IMR-90 (cell line): ENCODE data around the gene OPCML. TPM values are rescaled to one million over a fixed set of nuclear protein-coding genes. Genes with fewer than 3 reads are reported as not detected.

Experiments
- ATAC-seq: fragments of 200-7000 bp; cut with Tn5 transposase; 2 replicates; pipeline ENCODE4 v1.9.1; 2020; ENCODE audit warnings: low read depth, mild to moderate bottlenecking, moderate library complexity
- BruUV-seq: library from RNA; stranded (reverse); fragments of 400-500 nt; replicated peaks from 2 replicates; lab custom pipeline; 2021; lab: Mats Ljungman, UMichigan
- CTCF ChIA-PET: fragments of 300-600 bp; formaldehyde crosslinking; extraction: SDS; loops from one replicate; lab custom pipeline; 2021; ENCODE audit warnings: antibody characterized with exemption; lab: Yijun Ruan, JAX
- POLR2A ChIA-PET: fragments of 300-600 bp; sonication (Branson Sonifier 250); formaldehyde crosslinking; loops from one replicate; lab custom pipeline; 2022; ENCODE audit warnings: antibody characterized with exemption; ENCODE audit not compliant: unreplicated experiment; lab: Charles Lee
- DNase-seq: peaks from one replicate; pipeline ENCODE4 v3.0.0; 2013
- H2AFZ ChIP-seq: replicated peaks from 2 replicates; pipeline ENCODE3; 2013; ENCODE audit warnings: low read length, mild to moderate bottlenecking; ENCODE audit not compliant: poor library complexity
- H2AK5ac ChIP-seq: 2 replicates; pipeline ENCODE4 v1.6.1; 2013; ENCODE audit warnings: low read depth, low read length, inconsistent platforms
- H2AK9ac ChIP-seq: replicated peaks from 2 replicates; pipeline ENCODE3; 2013; ENCODE audit warnings: mild to moderate bottlenecking, low read depth, low read length, moderate library complexity; ENCODE audit not compliant: poor library complexity
- H2BK120ac ChIP-seq: 2 replicates; pipeline ENCODE4 v1.6.1; 2013; ENCODE audit warnings: low read depth, low read length, inconsistent platforms
- H2BK15ac ChIP-seq: 3 replicates; pipeline ENCODE4 v1.6.1; 2013; ENCODE audit warnings: low read depth, low read length, inconsistent platforms
- H2BK20ac ChIP-seq: 2 replicates; pipeline ENCODE4 v1.6.1; 2013; ENCODE audit warnings: low read depth, mild to moderate bottlenecking, inconsistent platforms, low read length, moderate library complexity
- H2BK5ac ChIP-seq: 2 replicates; pipeline ENCODE4 v1.6.1; 2013; ENCODE audit warnings: mild to moderate bottlenecking, low read depth, low read length, inconsistent platforms; ENCODE audit not compliant: poor library complexity, severe bottlenecking
- H3K14ac ChIP-seq: replicated peaks from 2 replicates; pipeline ENCODE4 v1.6.1; 2013; ENCODE audit warnings: low read depth, low read length, inconsistent platforms
- H3K18ac ChIP-seq: 2 replicates; pipeline ENCODE4 v1.6.1; 2013; ENCODE audit warnings: low read depth, low read length, control low read depth
- H3K23ac ChIP-seq: 2 replicates; pipeline ENCODE4 v1.6.1; 2013; ENCODE audit warnings: low read depth, low read length, inconsistent platforms
- H3K27ac ChIP-seq: 2 replicates; pipeline ENCODE4 v1.5.1; 2013; ENCODE audit warnings: mild to moderate bottlenecking, control low read depth, low read length; ENCODE audit not compliant: insufficient read depth
- H3K27me3 ChIP-seq: 2 replicates; pipeline ENCODE4 v1.6.1; 2013; ENCODE audit warnings: low read length; ENCODE audit not compliant: control insufficient read depth, insufficient read depth
- H3K36me3 ChIP-seq: 2 replicates; pipeline ENCODE4 v1.6.1; 2013; ENCODE audit warnings: low read length, mixed read lengths; ENCODE audit not compliant: control insufficient read depth, insufficient read depth
- H3K4ac ChIP-seq: 2 replicates; pipeline ENCODE4 v1.6.1; 2013; ENCODE audit warnings: low read depth, low read length, inconsistent platforms
- H3K4me1 ChIP-seq: 2 replicates; pipeline ENCODE4 v1.6.1; 2013; ENCODE audit warnings: low read length, mixed read lengths; ENCODE audit not compliant: control insufficient read depth, insufficient read depth
- H3K4me2 ChIP-seq: 2 replicates; pipeline ENCODE4 v1.6.1; 2013; ENCODE audit warnings: low read depth, mild to moderate bottlenecking, control low read depth, low read length, moderate library complexity
- H3K4me3 ChIP-seq: 2 replicates; pipeline ENCODE4 v1.5.1; 2013; ENCODE audit warnings: low read depth, mild to moderate bottlenecking, control low read depth, low read length, moderate library complexity; ENCODE audit not compliant: insufficient read depth
- H3K56ac ChIP-seq: 2 replicates; pipeline ENCODE4 v1.6.1; 2013; ENCODE audit warnings: low read length, inconsistent platforms; ENCODE audit not compliant: insufficient read depth; ENCODE audit errors: extremely low read depth
- H3K79me1 ChIP-seq, 2 experiments: 2 replicates each; pipeline ENCODE4 v1.6.1; 2013; ENCODE audit warnings: low read length in 2 of 2, inconsistent platforms in 1 of 2, low read depth in 1 of 2
- H3K9ac ChIP-seq: 2 replicates; pipeline ENCODE4 v1.6.1; 2013; ENCODE audit warnings: low read depth, low read length, control low read depth
- H3K9me1 ChIP-seq: 2 replicates; pipeline ENCODE4 v1.6.1; 2013; ENCODE audit warnings: low read length, inconsistent platforms; ENCODE audit not compliant: insufficient read depth
- H3K9me3 ChIP-seq: 2 replicates; pipeline ENCODE4 v1.6.1; 2013; ENCODE audit warnings: low read length; ENCODE audit not compliant: control insufficient read depth, insufficient read depth
- H4K20me1 ChIP-seq: 2 replicates; pipeline ENCODE4 v1.6.1; 2013; ENCODE audit warnings: low read length, inconsistent platforms; ENCODE audit not compliant: insufficient read depth
- H4K5ac ChIP-seq: 2 replicates; pipeline ENCODE4 v1.6.1; 2013; ENCODE audit warnings: mild to moderate bottlenecking, low read depth, low read length, control low read depth
- H4K8ac ChIP-seq, 2 experiments: 2 replicates each; pipeline ENCODE4 v1.6.1; 2013; ENCODE audit warnings: low read depth in 2 of 2, low read length in 2 of 2, control low read depth in 1 of 2, inconsistent platforms in 1 of 2
- H4K91ac ChIP-seq: 2 replicates; pipeline ENCODE4 v1.6.1; 2013; ENCODE audit warnings: low read depth, low read length, inconsistent platforms; ENCODE audit not compliant: insufficient read depth
- CEBPB ChIP-seq: IDR thresholded peaks from 2 replicates; pipeline ENCODE4 v1.6.1; 2012; ENCODE audit warnings: low read depth, low read length, improper control_type of control experiment
- CHD1 ChIP-seq: IDR thresholded peaks from 2 replicates; pipeline ENCODE4 v1.6.1; 2012; ENCODE audit warnings: low read depth, low read length, improper control_type of control experiment
- RAD21 ChIP-seq: IDR thresholded peaks from 2 replicates; pipeline ENCODE4 v1.6.1; 2012; ENCODE audit warnings: low read length, improper control_type of control experiment
- RCOR1 ChIP-seq: IDR thresholded peaks from 2 replicates; pipeline ENCODE4 v1.6.1; 2012; ENCODE audit warnings: mild to moderate bottlenecking, low read length, improper control_type of control experiment; ENCODE audit not compliant: insufficient replicate concordance
- RFX5 ChIP-seq: IDR thresholded peaks from 2 replicates; pipeline ENCODE4 v1.8.0; 2012; ENCODE audit warnings: low read depth, mild to moderate bottlenecking, low read length, moderate library complexity
- WGBS, 2 experiments: methylation state at CpG; one replicate each; pipeline versions ENCODE4 v1.1.5 to v1.1.7; 2013; ENCODE audit warnings: missing lambda C conversion rate in 2 of 2; ENCODE audit not compliant: insufficient read length in 1 of 2; ENCODE audit errors: extremely low coverage in 2 of 2; 5-methylcytosine and 5-hydroxymethylcytosine counted together
- dilution Hi-C: fragments of 300-500 bp; cut with HindIII; formaldehyde crosslinking; loops from one replicate; pipeline ENCODE4 v1.14.3; 2018; ENCODE audit warnings: low sequenced_read_pairs; ENCODE audit not compliant: unreplicated experiment
- in situ Hi-C: fragments of 300-500 bp; cut with MboI; formaldehyde crosslinking; loops from 3 replicates; pipeline ENCODE4 v1.14.3; 2019; ENCODE audit warnings: low sequenced_read_pairs, inconsistent platforms, mixed read lengths
- intact Hi-C: fragments of 100-400 bp; cut with micrococcal nuclease; formaldehyde crosslinking; loops from 2 replicates; pipeline ENCODE4 v1.10.0; 2022
- polyA plus RNA-seq, 3 experiments: library from polyadenylated mRNA; depleted of rRNA; stranded (reverse); fragments of >200 nt; gene quantifications; 2 replicates each; pipeline ENCODE4 v1.2.3, GENCODE V29; 2012; ENCODE audit warnings: low replicate concordance in 1 of 3
- total RNA-seq: library from RNA; depleted of rRNA; stranded (reverse); fragments of >200 nt; gene quantifications from 2 replicates; pipeline ENCODE4 v1.2.3, GENCODE V29; 2012

The OPCML gene
- total and polyA plus RNA-seq, 2 of the 4 experiments (the other 2 are of a cell fraction): under 0.01 to 2.6 TPM

GRCh38 chr11:132894606-132895005 lies 637.7 kb downstream of the OPCML start:
- 60% methylated on average over 1 of the region's 1 CpG; no CpG with 5 or more reads in 1 of the 2 experiments for WGBS, 2 experiments
- Histone ChIP-seq H2AK5ac (no peak overlapping the region), H2BK120ac (no peak overlapping the region), H2AFZ (no peak overlapping the region), H3K9ac (no peak overlapping the region), H2BK15ac (no peak overlapping the region), H3K4me3 (no peak overlapping the region), H2BK20ac (no peak overlapping the region), H4K8ac (no peak overlapping the region), H3K4me1 (peaks cover 3% of the 10 kb centered on the region; the same call in 1 of the 2 replicates), H4K91ac (no peak overlapping the region), H3K14ac (no peak overlapping the region), H3K27me3 (no peaks in the 10 kb centered on the region), H3K9me1 (0 out of 2 replicates have a peak, but pooled peaks cover 4% of the 10 kb centered on the region), H3K9me3 (no peaks in the 10 kb centered on the region), H3K18ac (no peak overlapping the region), H2AK9ac (no peak overlapping the region), H4K20me1 (no peaks in the 10 kb centered on the region), H3K23ac (no peak overlapping the region), H3K79me1 (no peaks in the 10 kb centered on the region), H3K56ac (no peak overlapping the region), H2BK5ac (no peak overlapping the region), H3K27ac (no peak overlapping the region), H3K4me2 (no peak overlapping the region), H4K5ac (no peak overlapping the region), H3K4ac (no peak overlapping the region), H3K36me3 (no peaks in the 10 kb centered on the region)
- POLR2A ChIA-PET: no interaction called here
- in situ Hi-C loops (no loop called here), dilution Hi-C loops (no loop called here), intact Hi-C loops (no loop called here)
- TF ChIP-seq CEBPB (no peak), CHD1 (no peak), RFX5 (no peak), RCOR1 (no peak), RAD21 (no peak)
- DNase-seq (no peak), ATAC-seq (no peak)
- CTCF ChIA-PET: no interaction called here
- no TSS peak for BruUV-seq
